Trophoblast cell (in vitro differentiated cells and primary cell): Measurements from ENCODE around the gene STARD13.
A peak's percentile ranks its signal among the peaks of the same experiment; 100 is the strongest.

Source experiments
- DNase-seq, 2 donors: peaks; one replicate each; pipeline ENCODE4 v3.0.0-alpha.2; 2016
- H2AFZ ChIP-seq: 2 replicates; pipeline ENCODE4 v1.6.1; 2013; ENCODE audit warnings: low read length, moderate library complexity, mild to moderate bottlenecking; ENCODE audit not compliant: insufficient read depth, poor library complexity
- H2AK5ac ChIP-seq: 2 replicates; pipeline ENCODE4 v1.6.1; 2013; ENCODE audit warnings: mild to moderate bottlenecking, low read length
- H2BK120ac ChIP-seq: 2 replicates; pipeline ENCODE4 v1.6.1; 2013; ENCODE audit warnings: low read length, mild to moderate bottlenecking, moderate library complexity; ENCODE audit not compliant: insufficient read depth, poor library complexity
- H2BK12ac ChIP-seq: 2 replicates; pipeline ENCODE4 v1.6.1; 2013; ENCODE audit warnings: mild to moderate bottlenecking, low read length, moderate library complexity
- H2BK5ac ChIP-seq: 2 replicates; pipeline ENCODE4 v1.6.1; 2013; ENCODE audit warnings: low read length, low read depth, moderate library complexity, mild to moderate bottlenecking; ENCODE audit not compliant: poor library complexity
- H3K14ac ChIP-seq: 2 replicates; pipeline ENCODE4 v1.6.1; 2013; ENCODE audit warnings: mild to moderate bottlenecking, low read length
- H3K18ac ChIP-seq: 2 replicates; pipeline ENCODE4 v1.6.1; 2013; ENCODE audit warnings: mild to moderate bottlenecking, low read length
- H3K23ac ChIP-seq: 2 replicates; pipeline ENCODE4 v1.6.1; 2013; ENCODE audit warnings: low read length
- H3K27ac ChIP-seq: 2 replicates; pipeline ENCODE4 v1.5.1; 2013; ENCODE audit warnings: low read depth, mild to moderate bottlenecking, inconsistent platforms, low read length, moderate library complexity
- H3K27me3 ChIP-seq: 2 replicates; pipeline ENCODE4 v1.6.1; 2013; ENCODE audit warnings: inconsistent platforms, mild to moderate bottlenecking, low read length, moderate library complexity; ENCODE audit not compliant: insufficient read depth
- H3K36me3 ChIP-seq, 2 experiments: 1 replicate in 1 of 2; 2 replicates in 1 of 2; pipeline ENCODE4 v1.6.1; 2013; ENCODE audit warnings: low read length in 2 of 2, mild to moderate bottlenecking in 2 of 2, moderate library complexity in 1 of 2; ENCODE audit not compliant: insufficient read depth in 2 of 2, control insufficient read depth in 1 of 2
- H3K4ac ChIP-seq: 2 replicates; pipeline ENCODE4 v1.6.1; 2013; ENCODE audit warnings: low read depth, mild to moderate bottlenecking, low read length, moderate library complexity
- H3K4me1 ChIP-seq, 2 experiments: 1 replicate in 1 of 2; 2 replicates in 1 of 2; pipeline ENCODE4 v1.6.1; 2013; ENCODE audit warnings: low read length in 2 of 2, mild to moderate bottlenecking in 2 of 2, moderate library complexity in 1 of 2; ENCODE audit not compliant: insufficient read depth in 2 of 2, control insufficient read depth in 1 of 2
- H3K4me2 ChIP-seq: 2 replicates; pipeline ENCODE4 v1.6.1; 2013; ENCODE audit warnings: inconsistent platforms, mild to moderate bottlenecking, low read length, moderate library complexity
- H3K4me3 ChIP-seq: 2 replicates; pipeline ENCODE4 v1.5.1; 2013; ENCODE audit warnings: mild to moderate bottlenecking, low read depth, low read length, inconsistent platforms
- H3K79me1 ChIP-seq: one replicate; pipeline ENCODE4 v1.6.1; 2013; ENCODE audit warnings: low read length
- H3K79me2 ChIP-seq: 2 replicates; pipeline ENCODE4 v1.6.1; 2013; ENCODE audit warnings: low read length, mild to moderate bottlenecking; ENCODE audit not compliant: control insufficient read depth, insufficient read depth, poor library complexity
- H3K9ac ChIP-seq: 2 replicates; pipeline ENCODE4 v1.6.1; 2013; ENCODE audit warnings: mild to moderate bottlenecking, low read length
- H3K9me3 ChIP-seq: 2 replicates; pipeline ENCODE4 v1.6.1; 2013; ENCODE audit warnings: low read depth, mild to moderate bottlenecking, control low read depth, inconsistent platforms, low read length; ENCODE audit not compliant: insufficient read depth
- H4K12ac ChIP-seq: 2 replicates; pipeline ENCODE4 v1.6.1; 2013; ENCODE audit warnings: low read depth, mild to moderate bottlenecking, low read length, moderate library complexity
- H4K8ac ChIP-seq: 2 replicates; pipeline ENCODE4 v1.6.1; 2013; ENCODE audit warnings: low read depth, mild to moderate bottlenecking, low read length, moderate library complexity
- H4K91ac ChIP-seq: one replicate; pipeline ENCODE4 v1.6.1; 2013; ENCODE audit warnings: low read depth, mild to moderate bottlenecking, low read length, moderate library complexity
- WGBS: extraction: QIAGEN DNeasy Blood & Tissue Kit; methylation state at CpG from one replicate; pipeline ENCODE4 v1.1.7; 2013; ENCODE audit warnings: missing lambda C conversion rate; ENCODE audit not compliant: insufficient read length, insufficient coverage; ENCODE audit errors: extremely low coverage; 5-methylcytosine and 5-hydroxymethylcytosine counted together

STARD13 gene

GRCh38 chr13:33197541-33197971 lies 88.0 kb downstream of the STARD13 start:
- no peak overlapping the region for H3K9ac ChIP-seq
- peaks cover 0 to 2% of the 10 kb centered on the region in 2 experiments for H3K4me1 ChIP-seq
- H2AFZ ChIP-seq, result no peak overlapping the region
- H3K27me3 ChIP-seq, result no peaks in the 10 kb centered on the region
- no peaks in the 10 kb centered on the region for H3K36me3 ChIP-seq
- H4K8ac ChIP-seq, result no peak overlapping the region
- no CpG with 5 or more reads among the region's 13 CpGs for WGBS
- no peak overlapping the region for H3K4ac ChIP-seq
- H3K79me1 ChIP-seq, result no peaks in the 10 kb centered on the region
- no peak overlapping the region for H3K4me3 ChIP-seq
- no peak overlapping the region for H4K91ac ChIP-seq
- no peak overlapping the region for H2BK120ac ChIP-seq
- H3K23ac ChIP-seq, result no peak overlapping the region
- H3K18ac ChIP-seq, result no peak overlapping the region
- H3K9me3 ChIP-seq, result no peaks in the 10 kb centered on the region
- H4K12ac ChIP-seq, result no peak overlapping the region
- no peak overlapping the region for H3K14ac ChIP-seq
- H3K27ac ChIP-seq, result no peak overlapping the region
- no peak overlapping the region for H2BK5ac ChIP-seq
- H2AK5ac ChIP-seq, result no peak overlapping the region
- H3K79me2 ChIP-seq, result no peaks in the 10 kb centered on the region
- no peak for DNase-seq
- no peak overlapping the region for H2BK12ac ChIP-seq
- H3K4me2 ChIP-seq, result no peak overlapping the region

DNA sequence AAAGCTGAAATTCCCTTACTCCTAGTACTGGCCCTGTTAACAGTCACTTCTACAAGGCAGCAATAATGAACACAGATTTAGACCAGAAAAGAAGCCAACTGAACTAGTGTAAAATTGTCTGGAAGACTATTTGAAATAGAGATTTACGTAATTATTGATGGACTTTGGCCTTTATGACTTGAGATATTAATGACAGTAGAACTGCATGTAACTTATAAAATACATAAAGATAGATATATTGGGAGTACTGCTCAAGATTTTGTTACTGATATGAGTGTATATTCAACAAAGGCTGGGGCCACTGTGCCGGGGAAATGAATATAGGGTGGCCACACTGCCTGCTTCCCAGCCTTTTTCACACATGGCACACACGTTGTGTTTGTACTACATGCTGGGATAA lies 88.8 kb downstream of the STARD13 start:
- Histone ChIP-seq H4K91ac (no peak overlapping the region), H3K9me3 (no peaks in the 10 kb centered on the region), H3K4me3 (no peak overlapping the region), H3K79me1 (no peaks in the 10 kb centered on the region), H2AFZ (no peak overlapping the region), H3K79me2 (no peaks in the 10 kb centered on the region), H3K36me3 (no peaks in the 10 kb centered on the region), H2BK5ac (no peak overlapping the region), H3K18ac (no peak overlapping the region), H3K23ac (no peak overlapping the region), H2BK12ac (no peak overlapping the region), H3K27me3 (no peaks in the 10 kb centered on the region), H3K14ac (no peak overlapping the region), H3K4me1 (peaks cover 0 to 2% of the 10 kb centered on the region in 2 experiments), H3K27ac (no peak overlapping the region), H3K4me2 (no peak overlapping the region), H2AK5ac (no peak overlapping the region), H3K4ac (no peak overlapping the region), H4K8ac (no peak overlapping the region), H3K9ac (no peak overlapping the region), H2BK120ac (no peak overlapping the region), H4K12ac (no peak overlapping the region)
- no CpG with 5 or more reads among the region's 3 CpGs for WGBS
- no peak for DNase-seq

DNA sequence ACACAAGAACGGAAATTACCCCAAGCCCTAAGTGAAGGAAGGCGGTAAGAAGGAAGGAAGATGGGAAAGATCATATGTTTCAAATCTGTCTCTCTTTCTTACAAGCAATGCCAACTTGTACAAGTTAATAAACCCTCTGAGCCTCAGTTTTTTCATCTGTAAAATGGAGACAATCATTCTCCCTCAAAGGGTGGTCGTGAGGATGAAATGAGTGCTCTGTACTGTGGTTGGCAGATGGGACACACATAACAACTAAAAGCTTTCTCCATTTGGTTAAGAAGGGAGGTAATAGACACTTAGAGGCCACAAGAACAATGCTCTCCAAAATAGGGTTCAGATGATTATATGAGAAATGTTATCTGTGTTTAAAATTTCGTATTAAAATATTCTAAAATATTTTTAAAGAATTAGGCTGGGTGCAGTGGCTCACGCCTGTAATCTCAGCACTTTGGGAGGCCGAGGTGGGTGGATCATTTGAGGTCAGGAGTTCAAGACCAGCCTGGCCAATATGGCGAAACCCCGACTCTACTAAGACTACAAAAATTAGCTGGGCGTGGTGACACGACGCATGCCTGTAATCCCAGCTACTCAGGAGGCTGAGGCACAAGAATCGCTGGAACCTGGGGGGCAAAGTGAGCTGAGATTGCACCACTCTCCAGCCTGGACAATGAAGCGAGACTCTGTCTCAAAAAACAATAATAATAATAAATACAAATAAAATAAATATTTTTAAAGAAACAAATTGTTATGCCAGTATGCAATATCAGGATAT lies 89.7 kb downstream of the STARD13 start:
- no CpG with 5 or more reads among the region's 13 CpGs for WGBS
- peak in 1 of 2 donors; percentile 58 for DNase-seq
- peaks cover 0 to 2% of the 10 kb centered on the region in 2 experiments for H3K4me1 ChIP-seq
- no peak overlapping the region for H2AK5ac ChIP-seq
- H2BK5ac ChIP-seq, result no peak overlapping the region
- H3K27ac ChIP-seq, result no peak overlapping the region
- H3K27me3 ChIP-seq, result no peaks in the 10 kb centered on the region
- H3K23ac ChIP-seq, result no peak overlapping the region
- H2AFZ ChIP-seq, result no peak overlapping the region
- no peaks in the 10 kb centered on the region for H3K79me1 ChIP-seq
- H4K8ac ChIP-seq, result no peak overlapping the region
- no peaks in the 10 kb centered on the region for H3K79me2 ChIP-seq
- H2BK120ac ChIP-seq, result no peak overlapping the region
- no peak overlapping the region for H3K4ac ChIP-seq
- no peaks in the 10 kb centered on the region for H3K9me3 ChIP-seq
- no peak overlapping the region for H4K91ac ChIP-seq
- no peak overlapping the region for H3K14ac ChIP-seq
- no peak overlapping the region for H4K12ac ChIP-seq
- no peak overlapping the region for H3K9ac ChIP-seq
- no peak overlapping the region for H3K4me3 ChIP-seq
- H2BK12ac ChIP-seq, result no peak overlapping the region
- no peak overlapping the region for H3K18ac ChIP-seq
- H3K4me2 ChIP-seq, result no peak overlapping the region
- H3K36me3 ChIP-seq, result no peaks in the 10 kb centered on the region

- H3K18ac ChIP-seq, result no peak overlapping the region
- H2AK5ac ChIP-seq, result no peak overlapping the region
- H4K8ac ChIP-seq, result no peak overlapping the region
- no peak overlapping the region for H2BK12ac ChIP-seq
- no peak overlapping the region for H2BK5ac ChIP-seq
- no peak overlapping the region for H2AFZ ChIP-seq
- no peak overlapping the region for H3K4me3 ChIP-seq
- H3K4me2 ChIP-seq, result no peak overlapping the region
- H3K36me3 ChIP-seq, result no peaks in the 10 kb centered on the region
- no peak overlapping the region for H3K23ac ChIP-seq
- H3K9ac ChIP-seq, result no peak overlapping the region
- H3K9me3 ChIP-seq, result no peaks in the 10 kb centered on the region
- no peak overlapping the region for H2BK120ac ChIP-seq
- no peaks in the 10 kb centered on the region for H3K27me3 ChIP-seq
- WGBS, result no CpG with 5 or more reads among the region's 8 CpGs
- no peak overlapping the region for H3K4ac ChIP-seq
- DNase-seq, result peak; percentile 83 to 95
- H3K79me2 ChIP-seq, result no peaks in the 10 kb centered on the region
- peaks cover 0 to 2% of the 10 kb centered on the region in 2 experiments for H3K4me1 ChIP-seq
- H4K12ac ChIP-seq, result no peak overlapping the region
- H3K14ac ChIP-seq, result no peak overlapping the region
- H3K27ac ChIP-seq, result no peak overlapping the region
- H3K79me1 ChIP-seq, result no peaks in the 10 kb centered on the region
- H4K91ac ChIP-seq, result no peak overlapping the region
Measured at GRCh38 chr13:33194820-33195692, 90.5 kb downstream of the STARD13 start.
